AG04449 (cell line): ENCODE results near the gene NLGN3.

Experiments used
- CTCF ChIA-PET: fragments of 350-600 bp; formaldehyde crosslinking; extraction: SDS; loops from one replicate; lab custom pipeline; 2021; ENCODE audit warnings: antibody characterized with exemption; lab: Yijun Ruan, JAX
- POLR2A ChIA-PET: fragments of 400-600, 350-600 bp; formaldehyde crosslinking; extraction: SDS; loops from one replicate; lab custom pipeline; 2020; ENCODE audit warnings: antibody characterized with exemption, inconsistent platforms; lab: Yijun Ruan, JAX
- DNase-seq: peaks from one replicate; pipeline ENCODE4 v3.0.0-alpha.2; 2010; ENCODE audit warnings: low read depth, low spot score
- H3K4me3 ChIP-seq: 2 replicates; pipeline ENCODE4 v1.5.1; 2011; ENCODE audit warnings: low read depth, mild to moderate bottlenecking, control low read depth, low read length
- CTCF ChIP-seq: IDR thresholded peaks from one replicate; pipeline ENCODE4 v1.5.1; 2011; ENCODE audit warnings: mild to moderate bottlenecking, moderate library complexity, low read length, control low read depth, inconsistent platforms; ENCODE audit not compliant: insufficient read depth; ENCODE audit errors: missing control alignments

NLGN3 gene

GRCh38 chrX:71148278-71148663 is 3.6 kb downstream of the NLGN3 start:
- ChIA-PET POLR2A (no interaction called here), CTCF (interaction anchor here (1.3 kb wide), 1 partner anchor 19 kb away, joined by 4 read pairs; no protein-coding TSS in a partner anchor)
- H3K4me3 ChIP-seq = no peak overlapping the region
- TF ChIP-seq CTCF = no peak
- no peak for DNase-seq

GRCh38 chrX:71151366-71151765 is 6.7 kb downstream of the NLGN3 start:
- no peak overlapping the region for H3K4me3 ChIP-seq
- POLR2A ChIA-PET = no interaction called here
- TF ChIP-seq CTCF = no peak
- CTCF ChIA-PET = no interaction called here
- no peak for DNase-seq

- no peak for TF ChIP-seq CTCF
- ChIA-PET POLR2A (no interaction called here), CTCF (no interaction called here)
- no peak overlapping the region for H3K4me3 ChIP-seq
- no peak for DNase-seq
These were observed 9.6 kb downstream of the NLGN3 start for GRCh38 chrX:71154196-71154595.

GRCh38 chrX:71154641-71155040 is 10.0 kb downstream of the NLGN3 start:
- TF ChIP-seq CTCF = no peak
- POLR2A ChIA-PET = no interaction called here
- CTCF ChIA-PET = no interaction called here
- no peak overlapping the region for H3K4me3 ChIP-seq
- DNase-seq = no peak

GRCh38 chrX:71158603-71159002 is 14.0 kb downstream of the NLGN3 start:
- no peak for DNase-seq
- H3K4me3 ChIP-seq = no peak overlapping the region
- ChIA-PET POLR2A (no interaction called here), CTCF (no interaction called here)
- no peak for TF ChIP-seq CTCF

GRCh38 chrX:71159335-71159734 is 14.7 kb downstream of the NLGN3 start:
- DNase-seq = no peak
- ChIA-PET CTCF (no interaction called here), POLR2A (no interaction called here)
- H3K4me3 ChIP-seq = no peak overlapping the region
- TF ChIP-seq CTCF = no peak
